ENCODE data around the gene NTRK3. TPM values are rescaled to one million over a fixed set of nuclear protein-coding genes. Genes with fewer than 3 reads are reported as not detected.

NTRK3 gene
- total RNA-seq, 1 experiment from 2014 or later = not detected

GRCh38 chr15:88209111-88209510 lies 47.4 kb downstream of the NTRK3 start:
- ChIA-PET CTCF (no interaction called here), POLR2A (ENCODE audit: unreplicated experiment) (no interaction called here)
- DNase-seq = no peak
- TF ChIP-seq CTCF (conservative IDR thresholded peaks at IDR 0.05) (no peak), EZH2 (IDR thresholded peaks at IDR 0.05; ENCODE audit: low read depth) (no peak)
- H3K9me3 ChIP-seq (ENCODE audit: insufficient read depth, low read depth) = no peaks in the 10 kb centered on the region
- H3K4me2 ChIP-seq = no peak overlapping the region
- H2AFZ ChIP-seq = no peak overlapping the region
- H3K27ac ChIP-seq = no peak overlapping the region
- BruUV-seq (replicated peaks) = no TSS peak
- H3K9me2 ChIP-seq (ENCODE audit: insufficient read depth) = no peaks in the 10 kb centered on the region
- peaks cover 11% of the 10 kb centered on the region for H3K27me3 ChIP-seq (ENCODE audit: insufficient read depth, low read depth)
- H3K79me2 ChIP-seq (ENCODE audit: low read depth) = no peaks in the 10 kb centered on the region
- H3K4me3 ChIP-seq = no peak overlapping the region
- H3K36me3 ChIP-seq (ENCODE audit: low read depth) = no peaks in the 10 kb centered on the region
- H3K4me1 ChIP-seq (replicated peaks; ENCODE audit: insufficient read depth) = no peaks in the 10 kb centered on the region
- H4K20me1 ChIP-seq (ENCODE audit: insufficient read depth) = no peaks in the 10 kb centered on the region
- no peaks in the 10 kb centered on the region for H3F3A ChIP-seq (ENCODE audit: insufficient read depth, low read depth)
- intact Hi-C loops (cut with micrococcal nuclease; ENCODE audit: unreplicated experiment) = no loop called here

GRCh38 chr15:88208396-88208795 lies 48.1 kb downstream of the NTRK3 start:
- POLR2A ChIA-PET (ENCODE audit: unreplicated experiment) = no interaction called here
- intact Hi-C loops (cut with micrococcal nuclease; ENCODE audit: unreplicated experiment) = no loop called here
- Histone ChIP-seq H3K9me2 (ENCODE audit: insufficient read depth) (no peaks in the 10 kb centered on the region), H3K4me2 (no peak overlapping the region), H3F3A (ENCODE audit: insufficient read depth, low read depth) (no peaks in the 10 kb centered on the region), H3K36me3 (ENCODE audit: low read depth) (no peaks in the 10 kb centered on the region), H3K4me3 (no peak overlapping the region), H4K20me1 (ENCODE audit: insufficient read depth) (no peaks in the 10 kb centered on the region), H3K4me1 (replicated peaks; ENCODE audit: insufficient read depth) (no peaks in the 10 kb centered on the region), H3K27ac (no peak overlapping the region), H3K9me3 (ENCODE audit: insufficient read depth, low read depth) (no peaks in the 10 kb centered on the region), H3K27me3 (ENCODE audit: insufficient read depth, low read depth) (peaks cover 8% of the 10 kb centered on the region), H2AFZ (no peak overlapping the region), H3K79me2 (ENCODE audit: low read depth) (no peaks in the 10 kb centered on the region)
- TF ChIP-seq EZH2 (IDR thresholded peaks at IDR 0.05; ENCODE audit: low read depth) (no peak), CTCF (conservative IDR thresholded peaks at IDR 0.05) (no peak)
- BruUV-seq (replicated peaks) = no TSS peak
- DNase-seq = no peak
- CTCF ChIA-PET = no interaction called here

GRCh38 chr15:88207565-88207964 lies 49.0 kb downstream of the NTRK3 start:
- intact Hi-C loops (cut with micrococcal nuclease; ENCODE audit: unreplicated experiment) = no loop called here
- Histone ChIP-seq H3K79me2 (ENCODE audit: low read depth) (no peaks in the 10 kb centered on the region), H3K4me3 (no peak overlapping the region), H3K27ac (no peak overlapping the region), H3F3A (ENCODE audit: insufficient read depth, low read depth) (no peaks in the 10 kb centered on the region), H3K36me3 (ENCODE audit: low read depth) (no peaks in the 10 kb centered on the region), H3K4me1 (replicated peaks; ENCODE audit: insufficient read depth) (no peaks in the 10 kb centered on the region), H3K9me3 (ENCODE audit: insufficient read depth, low read depth) (no peaks in the 10 kb centered on the region), H3K27me3 (ENCODE audit: insufficient read depth, low read depth) (peaks cover 8% of the 10 kb centered on the region), H3K9me2 (ENCODE audit: insufficient read depth) (no peaks in the 10 kb centered on the region), H4K20me1 (ENCODE audit: insufficient read depth) (no peaks in the 10 kb centered on the region), H3K4me2 (no peak overlapping the region), H2AFZ (no peak overlapping the region)
- DNase-seq = no peak
- TF ChIP-seq CTCF (conservative IDR thresholded peaks at IDR 0.05) = no peak
- TF ChIP-seq EZH2 (IDR thresholded peaks at IDR 0.05; ENCODE audit: low read depth) = no peak
- ChIA-PET POLR2A (ENCODE audit: unreplicated experiment) (no interaction called here), CTCF (no interaction called here)
- BruUV-seq (replicated peaks) = no TSS peak

All from PC-9 (cell line).